Cardiac muscle cell (in vitro differentiated cells and primary cell): Measurements from ENCODE around the gene RHOF. TPM values are rescaled to one million over a fixed set of nuclear protein-coding genes. Genes with fewer than 3 reads are reported as not detected.

Source experiments
- DNase-seq, 2 donors: peaks; one replicate each; pipeline versions ENCODE4 v3.0.0 to v3.0.0-alpha.2; 2010 to 2017; ENCODE audit warnings: low read depth in 1 of 2, low spot score in 1 of 2
- H3K27ac ChIP-seq: fragments of 200-600 bp; sonication (generic); 2 replicates; pipeline ENCODE4 v1.5.1; 2016
- H3K27me3 ChIP-seq: fragments of 200-600 bp; sonication (generic); 2 replicates; pipeline ENCODE4 v1.6.0; 2016; ENCODE audit warnings: control low read depth
- H3K36me3 ChIP-seq: fragments of 200-600 bp; sonication (generic); 2 replicates; pipeline ENCODE4 v1.5.1; 2016; ENCODE audit warnings: control low read depth
- H3K4me1 ChIP-seq: fragments of 200-600 bp; sonication (generic); 2 replicates; pipeline ENCODE4 v1.8.1; 2017; ENCODE audit warnings: low read depth, mild to moderate bottlenecking, mixed run types
- H3K4me3 ChIP-seq: fragments of 200-600 bp; sonication (generic); 2 replicates; pipeline ENCODE4 v1.5.1; 2016; ENCODE audit warnings: mild to moderate bottlenecking
- H3K9me3 ChIP-seq: fragments of 200-600 bp; sonication (generic); 2 replicates; pipeline ENCODE4 v1.5.1; 2017; ENCODE audit warnings: low read depth, mild to moderate bottlenecking, control low read depth
- CTCF ChIP-seq: IDR thresholded peaks from 2 replicates; pipeline ENCODE4 v1.5.1; 2012; ENCODE audit warnings: low read depth, mild to moderate bottlenecking, low read length
- polyA plus RNA-seq: library from polyadenylated mRNA; unstranded; fragments of >200 nt; fragmentation: Nextera tagmentation; extraction: Ambion mirVana; gene quantifications from 2 replicates; pipeline ENCODE4 v1.2.1, GENCODE V29; 2016
- total RNA-seq: library from RNA; depleted of rRNA; stranded (reverse); fragments of >200 nt; gene quantifications from 2 replicates; pipeline ENCODE4 v1.2.3, GENCODE V29; 2016

RHOF gene
- total RNA-seq (30.0 and 56.3 TPM in 2 replicates), polyA plus RNA-seq (21.5 and 27.4 TPM in 2 replicates)

GRCh38 chr12:121793440-121793837 is at the start of gene RHOF:
RHOF (minus strand) TSS chr12:121793688; CDS start chr12:121793633, 55 bp downstream.
- TF ChIP-seq CTCF = no peak
- Histone ChIP-seq H3K4me1 (peaks cover 35% of the 10 kb centered on the region), H3K36me3 (peaks cover 3% of the 10 kb centered on the region), H3K4me3 (peak within 1 kb of the TSS; percentile 43), H3K27me3 (no peaks in the 10 kb centered on the region), H3K27ac (peak within 1 kb of the TSS; percentile 68), H3K9me3 (no peaks in the 10 kb centered on the region)
- DNase-seq = peak in 1 of 2 donors; percentile 51

GRCh38 chr12:121839993-121840761 is 46.7 kb upstream of the RHOF start:
- no peak for DNase-seq
- no peak for TF ChIP-seq CTCF
- H3K9me3 ChIP-seq = no peaks in the 10 kb centered on the region
- no peak overlapping the region for H3K27ac ChIP-seq
- no peaks in the 10 kb centered on the region for H3K36me3 ChIP-seq
- H3K4me3 ChIP-seq = peak overlapping the region; percentile 36
- H3K27me3 ChIP-seq = no peaks in the 10 kb centered on the region
- peaks cover 10% of the 10 kb centered on the region for H3K4me1 ChIP-seq

- Histone ChIP-seq H3K36me3 (no peaks in the 10 kb centered on the region), H3K27ac (no peak overlapping the region), H3K4me3 (peak overlapping the region; percentile 36), H3K4me1 (peaks cover 10% of the 10 kb centered on the region), H3K27me3 (no peaks in the 10 kb centered on the region), H3K9me3 (no peaks in the 10 kb centered on the region)
- TF ChIP-seq CTCF = peak; percentile 38
- peak; percentile 99 for DNase-seq
These were observed 45.9 kb upstream of the RHOF start for GRCh38 chr12:121839106-121839992.

GRCh38 chr12:121838126-121838525 is 44.6 kb upstream of the RHOF start:
- H3K4me3 ChIP-seq = no peak overlapping the region
- H3K27ac ChIP-seq = no peak overlapping the region
- peaks cover 3% of the 10 kb centered on the region for H3K4me1 ChIP-seq
- H3K36me3 ChIP-seq = no peaks in the 10 kb centered on the region
- no peak for DNase-seq
- no peaks in the 10 kb centered on the region for H3K9me3 ChIP-seq
- no peaks in the 10 kb centered on the region for H3K27me3 ChIP-seq
- TF ChIP-seq CTCF = no peak

- DNase-seq = no peak
- Histone ChIP-seq H3K4me1 (peaks cover 3% of the 10 kb centered on the region), H3K36me3 (no peaks in the 10 kb centered on the region), H3K27me3 (no peaks in the 10 kb centered on the region), H3K4me3 (no peak overlapping the region), H3K27ac (no peak overlapping the region), H3K9me3 (no peaks in the 10 kb centered on the region)
- TF ChIP-seq CTCF = no peak
These were observed 44.2 kb upstream of the RHOF start for GRCh38 chr12:121837680-121838079.
